HepG2 (cell line): Measurements from ENCODE around the gene ZNF207. TPM values are rescaled to one million over a fixed set of nuclear protein-coding genes. Genes with fewer than 3 reads are reported as not detected.

Source experiments
- ELF3 ChIP-seq: IDR thresholded peaks from 2 replicates; pipeline ENCODE4 v1.6.1; 2016; ENCODE audit warnings: missing genetic modification reagents, missing compliant biosample characterization
- GTF3A ChIP-seq: sonication (generic); formaldehyde crosslinking; conservative IDR thresholded peaks from 2 replicates; pipeline ENCODE4 v1.4.0; 2020; ENCODE audit warnings: mild to moderate bottlenecking, missing genetic modification reagents
- HHEX ChIP-seq: IDR thresholded peaks from 2 replicates; pipeline ENCODE4 v1.6.1; 2016; ENCODE audit warnings: control low read depth
- HMG20B ChIP-seq: conservative IDR thresholded peaks from 2 replicates; pipeline ENCODE4 v1.6.1; 2016; ENCODE audit warnings: missing genetic modification reagents, missing compliant biosample characterization
- HOXA9 ChIP-seq: sonication (generic); formaldehyde crosslinking; IDR thresholded peaks from 2 replicates; pipeline ENCODE4 v1.8.1; 2022; ENCODE audit warnings: missing genetic modification reagents, mild to moderate bottlenecking, moderate library complexity, borderline replicate concordance
- KDM5B ChIP-seq: sonication (generic); formaldehyde crosslinking; IDR thresholded peaks from 2 replicates; pipeline ENCODE4 v1.4.0; 2020; ENCODE audit warnings: missing genetic modification reagents, mild to moderate bottlenecking, borderline replicate concordance
- NFRKB ChIP-seq: fragments of 450-650 bp; IDR thresholded peaks from 2 replicates; pipeline ENCODE4 v1.6.1; 2017
- NRL ChIP-seq: sonication (generic); formaldehyde crosslinking; IDR thresholded peaks from 2 replicates; pipeline ENCODE4 v1.5.0; 2020; ENCODE audit warnings: missing genetic modification reagents, mild to moderate bottlenecking, moderate library complexity, borderline replicate concordance
- SRSF1 ChIP-seq: fragments of 200-400 bp; formaldehyde crosslinking; optimal IDR thresholded peaks from 2 replicates; pipeline ENCODE3; 2017; ENCODE audit warnings: mild to moderate bottlenecking, low read depth, low read length, moderate library complexity
- U2AF2 ChIP-seq: fragments of 200-400 bp; formaldehyde crosslinking; IDR thresholded peaks from 2 replicates; pipeline ENCODE4 v1.6.1; 2017; ENCODE audit warnings: low read depth, mild to moderate bottlenecking, low read length
- ZFAT ChIP-seq: sonication (generic); formaldehyde crosslinking; conservative IDR thresholded peaks from 2 replicates; pipeline ENCODE4 v1.8.1; 2023; ENCODE audit warnings: missing genetic modification reagents, inconsistent platforms
- ZNF101 ChIP-seq: sonication (generic); formaldehyde crosslinking; IDR thresholded peaks from 2 replicates; pipeline ENCODE4 v1.4.0; 2020; ENCODE audit warnings: mild to moderate bottlenecking, low read depth, missing genetic modification reagents, borderline replicate concordance
- ZNF468 ChIP-seq: sonication (generic); formaldehyde crosslinking; IDR thresholded peaks from 2 replicates; pipeline ENCODE4 v1.8.0; 2022; ENCODE audit warnings: mild to moderate bottlenecking, moderate library complexity, missing genetic modification reagents
- ZNF775 ChIP-seq: sonication (generic); formaldehyde crosslinking; IDR thresholded peaks from 2 replicates; pipeline ENCODE4 v1.4.0; 2020; ENCODE audit warnings: missing genetic modification reagents, mild to moderate bottlenecking, moderate library complexity, borderline replicate concordance
- polyA plus RNA-seq, 8 experiments: library from polyadenylated mRNA; depleted of rRNA in 3 of 8; stranded (reverse) in 7 of 8; unstranded in 1 of 8; fragments of >200 nt; fragmentation: Illumina TruSeq in 4 of 8; extraction: Trizol in 4 of 8; gene quantifications; 2 replicates each; pipeline versions ENCODE4 v1.2.1 to v1.2.3, GENCODE V29; 2011 to 2016; ENCODE audit warnings: low read depth in 4 of 8, missing spikeins in 1 of 8, mixed read lengths in 1 of 8; ENCODE audit not compliant: insufficient read depth in 1 of 8
- total RNA-seq, 5 experiments: library from RNA; depleted of rRNA; stranded (reverse); fragments of >200 nt; fragmentation: Illumina TruSeq; extraction: Trizol; gene quantifications; 2 replicates each; pipeline ENCODE4 v1.2.3, GENCODE V29; 2016; ENCODE audit warnings: low read depth in 1 of 5
- TF ChIP-seq, protein P1 (sequence below), 2 experiments: sonication (generic) in 1 of 2; formaldehyde crosslinking in 1 of 2; IDR thresholded peaks; 2 replicates each; pipeline versions ENCODE4 v1.4.0 to v1.6.1; 2016 to 2020; ENCODE audit warnings: borderline replicate concordance in 1 of 2, low read depth in 1 of 2, mild to moderate bottlenecking in 1 of 2, missing genetic modification reagents in 1 of 2
- TF ChIP-seq, protein P2 (sequence below): sonication (generic); formaldehyde crosslinking; IDR thresholded peaks from 2 replicates; pipeline ENCODE4 v1.5.0; 2020; ENCODE audit warnings: mild to moderate bottlenecking, missing genetic modification reagents
- TF ChIP-seq, protein P3 (sequence below): sonication (generic); formaldehyde crosslinking; IDR thresholded peaks from 2 replicates; pipeline ENCODE4 v1.8.0; 2022; ENCODE audit warnings: low read depth, missing genetic modification reagents
- TF ChIP-seq, protein P4 (sequence below): sonication (generic); formaldehyde crosslinking; IDR thresholded peaks from 2 replicates; pipeline ENCODE4 v1.4.0; 2020; ENCODE audit warnings: mild to moderate bottlenecking, missing genetic modification reagents

ZNF207 gene
- total and polyA plus RNA-seq, 2 of the 13 experiments (the other 11 are each of a cell fraction or from before 2014, with no cell fraction given) = 150 to 164 TPM

DNA sequence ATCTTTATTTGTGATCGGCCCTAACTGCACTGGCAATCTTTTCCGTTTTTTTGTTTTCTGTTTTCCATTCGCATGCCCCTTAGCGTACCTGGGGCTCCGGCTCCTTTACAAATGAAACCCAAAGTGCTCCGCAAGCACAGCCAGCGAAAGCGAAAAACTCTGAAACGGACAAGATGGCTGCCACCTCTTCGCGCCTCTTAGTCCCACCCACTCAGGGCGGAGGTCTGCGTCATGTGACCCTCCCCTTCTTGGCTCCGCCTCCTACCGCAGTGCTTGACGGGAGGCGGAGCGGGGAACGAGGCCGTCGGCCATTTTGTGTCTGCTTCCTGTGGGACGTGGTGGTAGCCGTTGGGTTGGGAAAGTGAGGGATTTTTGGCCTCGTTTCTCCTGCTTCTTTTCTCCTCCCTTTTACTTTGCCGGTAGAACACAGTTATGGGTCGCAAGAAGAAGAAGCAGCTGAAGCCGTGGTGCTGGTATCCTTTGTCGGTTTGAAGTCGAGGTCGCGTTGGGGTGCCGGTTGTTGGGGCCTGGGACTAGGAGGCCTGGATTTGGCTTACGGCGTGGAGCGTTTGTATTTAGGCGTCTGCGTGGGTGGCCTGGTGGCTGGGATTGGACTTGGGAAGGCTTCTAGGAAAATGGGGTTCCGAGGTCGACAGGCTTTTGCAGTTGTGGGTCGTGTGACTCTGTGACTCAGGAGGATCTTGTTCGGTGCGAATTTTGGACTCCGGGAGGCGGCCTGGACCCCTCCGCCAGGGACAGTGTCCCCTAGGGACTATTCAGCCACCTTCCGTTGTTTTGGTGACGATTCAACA, at the start of gene ZNF207 (continued):
- TF ChIP-seq, protein P1, sequence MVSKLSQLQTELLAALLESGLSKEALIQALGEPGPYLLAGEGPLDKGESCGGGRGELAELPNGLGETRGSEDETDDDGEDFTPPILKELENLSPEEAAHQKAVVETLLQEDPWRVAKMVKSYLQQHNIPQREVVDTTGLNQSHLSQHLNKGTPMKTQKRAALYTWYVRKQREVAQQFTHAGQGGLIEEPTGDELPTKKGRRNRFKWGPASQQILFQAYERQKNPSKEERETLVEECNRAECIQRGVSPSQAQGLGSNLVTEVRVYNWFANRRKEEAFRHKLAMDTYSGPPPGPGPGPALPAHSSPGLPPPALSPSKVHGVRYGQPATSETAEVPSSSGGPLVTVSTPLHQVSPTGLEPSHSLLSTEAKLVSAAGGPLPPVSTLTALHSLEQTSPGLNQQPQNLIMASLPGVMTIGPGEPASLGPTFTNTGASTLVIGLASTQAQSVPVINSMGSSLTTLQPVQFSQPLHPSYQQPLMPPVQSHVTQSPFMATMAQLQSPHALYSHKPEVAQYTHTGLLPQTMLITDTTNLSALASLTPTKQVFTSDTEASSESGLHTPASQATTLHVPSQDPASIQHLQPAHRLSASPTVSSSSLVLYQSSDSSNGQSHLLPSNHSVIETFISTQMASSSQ (IDR thresholded peaks at IDR 0.05; ENCODE audit: low read depth) = no peak
- TF ChIP-seq, protein P1 (CRISPR knock-in tag; IDR thresholded peaks at IDR 0.05; ENCODE audit: borderline replicate concordance) = peak; percentile 51; the same call in 1 of the 2 replicates
- TF ChIP-seq SRSF1 (peak; percentile 90), ZFAT (CRISPR knock-in tag) (no peak), KDM5B (peak; percentile 42; the same call in 1 of the 2 replicates), HHEX (CRISPR knock-in tag) (0 out of 2 replicates have a peak, but pooled peaks have one; percentile 55), ELF3 (CRISPR knock-in tag) (peak; percentile 60), ZNF468 (no peak), ZNF101 (CRISPR knock-in tag) (no peak), NFRKB (peak; percentile 99), HOXA9 (no peak), ZNF775 (CRISPR knock-in tag) (no peak), U2AF2 (0 out of 2 replicates have a peak, but pooled peaks have one; percentile 26), NRL (CRISPR knock-in tag) (no peak), HMG20B (CRISPR knock-in tag) (no peak), GTF3A (no peak)
- TF ChIP-seq, protein P2, sequence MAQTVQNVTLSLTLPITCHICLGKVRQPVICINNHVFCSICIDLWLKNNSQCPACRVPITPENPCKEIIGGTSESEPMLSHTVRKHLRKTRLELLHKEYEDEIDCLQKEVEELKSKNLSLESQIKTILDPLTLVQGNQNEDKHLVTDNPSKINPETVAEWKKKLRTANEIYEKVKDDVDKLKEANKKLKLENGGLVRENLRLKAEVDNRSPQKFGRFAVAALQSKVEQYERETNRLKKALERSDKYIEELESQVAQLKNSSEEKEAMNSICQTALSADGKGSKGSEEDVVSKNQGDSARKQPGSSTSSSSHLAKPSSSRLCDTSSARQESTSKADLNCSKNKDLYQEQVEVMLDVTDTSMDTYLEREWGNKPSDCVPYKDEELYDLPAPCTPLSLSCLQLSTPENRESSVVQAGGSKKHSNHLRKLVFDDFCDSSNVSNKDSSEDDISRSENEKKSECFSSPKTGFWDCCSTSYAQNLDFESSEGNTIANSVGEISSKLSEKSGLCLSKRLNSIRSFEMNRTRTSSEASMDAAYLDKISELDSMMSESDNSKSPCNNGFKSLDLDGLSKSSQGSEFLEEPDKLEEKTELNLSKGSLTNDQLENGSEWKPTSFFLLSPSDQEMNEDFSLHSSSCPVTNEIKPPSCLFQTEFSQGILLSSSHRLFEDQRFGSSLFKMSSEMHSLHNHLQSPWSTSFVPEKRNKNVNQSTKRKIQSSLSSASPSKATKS = 0 out of 2 replicates have a peak, but pooled peaks have one; percentile 52
- TF ChIP-seq, protein P3, sequence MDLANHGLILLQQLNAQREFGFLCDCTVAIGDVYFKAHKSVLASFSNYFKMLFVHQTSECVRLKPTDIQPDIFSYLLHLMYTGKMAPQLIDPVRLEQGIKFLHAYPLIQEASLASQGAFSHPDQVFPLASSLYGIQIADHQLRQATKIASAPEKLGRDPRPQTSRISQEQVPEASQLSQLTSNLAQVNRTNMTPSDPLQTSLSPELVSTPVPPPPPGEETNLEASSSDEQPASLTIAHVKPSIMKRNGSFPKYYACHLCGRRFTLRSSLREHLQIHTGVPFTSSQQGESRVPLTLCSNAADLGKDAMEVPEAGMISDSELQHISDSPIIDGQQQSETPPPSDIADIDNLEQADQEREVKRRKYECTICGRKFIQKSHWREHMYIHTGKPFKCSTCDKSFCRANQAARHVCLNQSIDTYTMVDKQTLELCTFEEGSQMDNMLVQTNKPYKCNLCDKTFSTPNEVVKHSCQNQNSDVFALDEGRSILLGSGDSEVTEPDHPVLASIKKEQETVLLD (CRISPR knock-in tag) = peak; percentile 36; the same call in 1 of the 2 replicates
- TF ChIP-seq, protein P4, sequence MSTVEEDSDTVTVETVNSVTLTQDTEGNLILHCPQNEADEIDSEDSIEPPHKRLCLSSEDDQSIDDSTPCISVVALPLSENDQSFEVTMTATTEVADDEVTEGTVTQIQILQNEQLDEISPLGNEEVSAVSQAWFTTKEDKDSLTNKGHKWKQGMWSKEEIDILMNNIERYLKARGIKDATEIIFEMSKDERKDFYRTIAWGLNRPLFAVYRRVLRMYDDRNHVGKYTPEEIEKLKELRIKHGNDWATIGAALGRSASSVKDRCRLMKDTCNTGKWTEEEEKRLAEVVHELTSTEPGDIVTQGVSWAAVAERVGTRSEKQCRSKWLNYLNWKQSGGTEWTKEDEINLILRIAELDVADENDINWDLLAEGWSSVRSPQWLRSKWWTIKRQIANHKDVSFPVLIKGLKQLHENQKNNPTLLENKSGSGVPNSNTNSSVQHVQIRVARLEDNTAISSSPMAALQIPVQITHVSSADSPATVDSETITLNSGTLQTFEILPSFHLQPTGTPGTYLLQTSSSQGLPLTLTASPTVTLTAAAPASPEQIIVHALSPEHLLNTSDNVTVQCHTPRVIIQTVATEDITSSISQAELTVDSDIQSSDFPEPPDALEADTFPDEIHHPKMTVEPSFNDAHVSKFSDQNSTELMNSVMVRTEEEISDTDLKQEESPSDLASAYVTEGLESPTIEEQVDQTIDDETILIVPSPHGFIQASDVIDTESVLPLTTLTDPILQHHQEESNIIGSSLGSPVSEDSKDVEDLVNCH (CRISPR knock-in tag) = no peak
